Calu3 (cell line): Measurements from ENCODE around the gene MLYCD. TPM values are rescaled to one million over a fixed set of nuclear protein-coding genes. Genes with fewer than 3 reads are reported as not detected.
A peak's percentile ranks its signal among the peaks of the same experiment; 100 is the strongest.

ENCODE experiments used
- BruUV-seq: library from RNA; stranded (reverse); fragments of 400-500 nt; replicated peaks from 2 replicates; lab custom pipeline; 2021; lab: Mats Ljungman, UMichigan
- CTCF ChIA-PET: fragments of 300-600 bp; sonication (Branson Sonifier 250); formaldehyde crosslinking; loops from one replicate; lab custom pipeline; 2022; ENCODE audit warnings: antibody characterized with exemption; lab: Charles Lee
- DNase-seq: peaks from one replicate; pipeline ENCODE4 v3.0.0; 2022
- H3K27ac Mint-ChIP-seq: one replicate; pipeline ENCODE4 v1.8.0; 2022; ENCODE audit warnings: mixed read lengths; ENCODE audit not compliant: unreplicated experiment
- H3K27me3 Mint-ChIP-seq: one replicate; pipeline ENCODE4 v1.8.0; 2022; ENCODE audit warnings: mixed read lengths; ENCODE audit not compliant: unreplicated experiment
- H3K36me3 Mint-ChIP-seq: one replicate; pipeline ENCODE4 v1.8.0; 2022; ENCODE audit warnings: mild to moderate bottlenecking, moderate library complexity, mixed read lengths; ENCODE audit not compliant: insufficient read depth, unreplicated experiment
- H3K4me1 Mint-ChIP-seq: one replicate; pipeline ENCODE4 v1.8.0; 2022; ENCODE audit warnings: mild to moderate bottlenecking, low read depth, mixed read lengths; ENCODE audit not compliant: unreplicated experiment
- H3K4me3 Mint-ChIP-seq: one replicate; pipeline ENCODE4 v1.8.0; 2022; ENCODE audit warnings: mild to moderate bottlenecking, low read depth, moderate library complexity, mixed read lengths; ENCODE audit not compliant: unreplicated experiment
- H3K9me3 Mint-ChIP-seq: one replicate; pipeline ENCODE4 v1.8.0; 2022; ENCODE audit warnings: low read depth, mixed read lengths; ENCODE audit not compliant: unreplicated experiment
- CTCF ChIP-seq: fragments of 200-600 bp; IDR thresholded peaks from one replicate; pipeline ENCODE4 v1.8.0; 2022; ENCODE audit warnings: antibody characterized with exemption; ENCODE audit not compliant: unreplicated experiment
- intact Hi-C: fragments of 100-400 bp; cut with micrococcal nuclease; formaldehyde crosslinking; loops from one replicate; pipeline ENCODE4 v1.10.0; 2022; ENCODE audit not compliant: unreplicated experiment
- total RNA-seq: library from RNA; stranded (reverse); gene quantifications from 2 replicates; pipeline ENCODE4 v1.2.3, GENCODE V29; 2022

The MLYCD gene
- total RNA-seq, 1 experiment from 2014 or later: 10.3 TPM

- no TSS peak for BruUV-seq
- TF ChIP-seq CTCF: no peak
- peak overlapping the region; percentile 9 for H3K4me3 Mint-ChIP-seq
- H3K36me3 Mint-ChIP-seq: peaks cover 15% of the 10 kb centered on the region
- intact Hi-C loops: no loop called here
- H3K4me1 Mint-ChIP-seq: peaks cover 11% of the 10 kb centered on the region
- DNase-seq: no peak
- CTCF ChIA-PET: interaction anchor here (1.9 kb wide), 1 partner anchor 18 kb away, joined by 5 read pairs; the partner anchor contains the start of gene OSGIN1
- peaks cover 32% of the 10 kb centered on the region for H3K27me3 Mint-ChIP-seq
- no peaks in the 10 kb centered on the region for H3K9me3 Mint-ChIP-seq
- H3K27ac Mint-ChIP-seq: peak overlapping the region; percentile 1
Observed at GRCh38 chr16:83935005-83935857, 36.3 kb downstream of the MLYCD start.

GRCh38 chr16:83935858-83936255 lies 36.9 kb downstream of the MLYCD start:
- H3K9me3 Mint-ChIP-seq: no peaks in the 10 kb centered on the region
- H3K27me3 Mint-ChIP-seq: peaks cover 32% of the 10 kb centered on the region
- CTCF ChIA-PET: interaction anchor here (1.9 kb wide), 1 partner anchor 18 kb away, joined by 5 read pairs; the partner anchor contains the start of gene OSGIN1
- no peak for DNase-seq
- peak overlapping the region; percentile 1 for H3K27ac Mint-ChIP-seq
- peaks cover 20% of the 10 kb centered on the region for H3K36me3 Mint-ChIP-seq
- TF ChIP-seq CTCF: no peak
- H3K4me3 Mint-ChIP-seq: no peak overlapping the region
- H3K4me1 Mint-ChIP-seq: peaks cover 11% of the 10 kb centered on the region
- intact Hi-C loops: no loop called here
- no TSS peak for BruUV-seq

GRCh38 chr16:83936581-83937165 lies 37.8 kb downstream of the MLYCD start:
- no TSS peak for BruUV-seq
- Mint-ChIP-seq H3K4me3 (no peak overlapping the region), H3K27ac (no peak overlapping the region), H3K9me3 (no peaks in the 10 kb centered on the region), H3K36me3 (peaks cover 20% of the 10 kb centered on the region), H3K4me1 (peaks cover 11% of the 10 kb centered on the region), H3K27me3 (peaks cover 32% of the 10 kb centered on the region)
- no peak for DNase-seq
- intact Hi-C loops: no loop called here
- CTCF ChIA-PET: interaction anchor here (1.9 kb wide), 1 partner anchor 17 kb away, joined by 5 read pairs; the partner anchor contains the start of gene OSGIN1
- no peak for TF ChIP-seq CTCF

GRCh38 chr16:83937267-83937666 lies 38.4 kb downstream of the MLYCD start:
- BruUV-seq: no TSS peak

More at GRCh38 chr16:83937267-83937666, 38.4 kb downstream of the MLYCD start:
- intact Hi-C loops: no loop called here
- H3K27ac Mint-ChIP-seq: no peak overlapping the region
- H3K4me1 Mint-ChIP-seq: peaks cover 11% of the 10 kb centered on the region
- CTCF ChIA-PET: interaction anchor here (1.9 kb wide), 1 partner anchor 16 kb away, joined by 5 read pairs; the partner anchor contains the start of gene OSGIN1
- TF ChIP-seq CTCF: no peak
- H3K9me3 Mint-ChIP-seq: no peaks in the 10 kb centered on the region
- peaks cover 32% of the 10 kb centered on the region for H3K27me3 Mint-ChIP-seq
- DNase-seq: no peak
- peaks cover 20% of the 10 kb centered on the region for H3K36me3 Mint-ChIP-seq
- H3K4me3 Mint-ChIP-seq: no peak overlapping the region
